Endometrial microvascular endothelial cells (primary cell): ENCODE results near the gene LRRTM1. TPM values are rescaled to one million over a fixed set of nuclear protein-coding genes. Genes with fewer than 3 reads are reported as not detected.

Experiments
- in situ Hi-C: cut with HindIII; loops from 2 replicates; pipeline ENCODE4 v1.10.0; 2017; ENCODE audit warnings: low sequenced_read_pairs, low pct_unique_long_range_greater_than_20kb; ENCODE audit errors: inconsistent ontology term
- total RNA-seq: library from RNA; depleted of rRNA; stranded (reverse); fragments of >200 nt; gene quantifications from one replicate; pipeline ENCODE4 v1.2.3, GENCODE V29; 2015; ENCODE audit errors: inconsistent ontology term

Gene LRRTM1
- total RNA-seq, result not detected

GRCh38 chr2:80303909-80304837 is at the start of gene LRRTM1:
Gene LRRTM1, minus strand, starts transcription at chr2:80304752. Its CDS starts 933 bp downstream, at chr2:80303819.
- in situ Hi-C loops, result no loop called here

- in situ Hi-C loops, result no loop called here
Observed at GRCh38 chr2:80351231-80351630, 46.7 kb upstream of the LRRTM1 start.

DNA sequence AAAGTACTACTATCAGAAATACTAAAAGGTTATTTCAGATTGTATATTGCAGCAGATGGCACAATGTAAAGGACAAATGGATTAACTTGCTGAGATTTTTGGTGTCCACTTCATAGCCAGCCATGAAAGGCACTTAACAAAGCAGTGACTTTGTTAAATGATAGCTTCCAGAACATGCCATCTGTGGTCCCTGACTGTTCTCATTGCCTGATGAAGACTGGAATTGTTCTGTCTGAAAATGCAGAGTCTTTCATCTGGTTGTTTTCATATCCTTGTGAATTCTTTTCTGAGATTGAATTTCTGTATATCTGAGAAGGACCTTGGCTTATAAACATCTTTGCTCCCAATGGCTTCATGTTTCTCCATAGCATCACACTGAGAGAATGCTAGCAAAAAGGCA is 44.4 kb upstream of the LRRTM1 start:
- in situ Hi-C loops, result no loop called here

GRCh38 chr2:80348078-80348477 is 43.5 kb upstream of the LRRTM1 start:
- in situ Hi-C loops, result no loop called here

DNA sequence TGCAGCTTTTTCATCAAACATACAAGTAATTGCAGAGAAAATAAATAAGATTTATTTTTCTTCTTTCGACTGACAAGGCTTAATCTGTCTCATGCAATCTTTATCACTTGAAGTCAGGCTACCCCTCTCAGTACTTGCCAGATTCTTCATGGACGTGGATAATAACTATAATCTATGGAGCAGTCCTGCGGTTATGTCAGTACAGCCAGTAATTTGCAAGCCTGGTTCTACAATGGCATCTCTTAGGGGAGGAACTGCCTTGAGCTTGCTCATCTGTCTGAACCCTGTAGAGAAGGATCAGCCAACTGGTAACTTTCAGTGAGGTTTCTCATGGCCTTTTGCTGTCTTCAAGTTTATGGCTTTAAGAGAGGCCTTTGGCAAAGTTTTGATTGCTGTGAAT is 35.5 kb upstream of the LRRTM1 start:
- in situ Hi-C loops, result no loop called here

- in situ Hi-C loops, result no loop called here
Observed at GRCh38 chr2:80338794-80339193, 34.2 kb upstream of the LRRTM1 start.

DNA sequence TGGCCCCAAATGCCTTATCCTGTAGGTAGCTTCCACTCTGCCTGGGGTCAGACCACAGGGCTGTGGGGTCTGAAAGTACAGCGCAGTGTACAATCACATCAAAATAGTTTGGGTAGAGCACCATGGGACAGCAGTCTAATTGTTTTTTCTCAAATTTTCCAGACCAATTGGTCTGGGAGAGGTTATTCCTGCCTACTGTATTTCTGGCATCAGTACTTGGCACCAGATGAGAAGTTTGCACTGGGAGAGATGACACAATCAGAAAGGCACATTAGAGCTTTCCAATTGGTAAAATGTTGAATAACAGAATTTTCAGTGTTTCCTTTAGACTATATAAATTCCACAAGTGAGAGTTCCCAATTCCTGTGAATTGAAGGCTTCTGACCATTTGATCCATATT is 30.9 kb upstream of the LRRTM1 start:
- in situ Hi-C loops, result no loop called here

- in situ Hi-C loops, result no loop called here
Observed at GRCh38 chr2:80333886-80334285, 29.3 kb upstream of the LRRTM1 start.

GRCh38 chr2:80330527-80331450 is 26.2 kb upstream of the LRRTM1 start:
- in situ Hi-C loops, result no loop called here

- in situ Hi-C loops, result no loop called here
Observed at GRCh38 chr2:80329491-80329890, 24.9 kb upstream of the LRRTM1 start.

- in situ Hi-C loops, result no loop called here
Observed at GRCh38 chr2:80328159-80328571, 23.6 kb upstream of the LRRTM1 start.

GRCh38 chr2:80326861-80327260 is 22.3 kb upstream of the LRRTM1 start:
- in situ Hi-C loops, result no loop called here

DNA sequence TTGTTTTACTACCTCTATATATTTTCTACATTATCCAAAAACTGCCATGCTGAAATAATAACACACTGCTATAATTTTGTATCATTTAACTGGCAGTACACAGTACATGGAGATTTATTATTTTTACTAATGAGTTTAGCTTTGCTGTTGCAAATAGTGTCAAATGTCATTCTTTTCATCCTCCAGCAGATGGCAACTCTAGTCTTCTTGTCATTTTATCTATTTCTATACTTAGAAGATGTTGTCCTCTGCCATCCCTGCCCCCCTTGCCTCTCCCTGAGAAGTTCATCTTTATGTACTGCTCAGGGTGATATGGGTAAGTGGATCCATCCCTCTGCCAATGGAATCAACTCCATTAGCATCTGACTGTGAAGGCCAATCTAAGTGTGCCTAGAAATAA is 21.7 kb upstream of the LRRTM1 start:
- in situ Hi-C loops, result no loop called here

GRCh38 chr2:80324525-80324924 is 20.0 kb upstream of the LRRTM1 start:
- in situ Hi-C loops, result no loop called here

DNA sequence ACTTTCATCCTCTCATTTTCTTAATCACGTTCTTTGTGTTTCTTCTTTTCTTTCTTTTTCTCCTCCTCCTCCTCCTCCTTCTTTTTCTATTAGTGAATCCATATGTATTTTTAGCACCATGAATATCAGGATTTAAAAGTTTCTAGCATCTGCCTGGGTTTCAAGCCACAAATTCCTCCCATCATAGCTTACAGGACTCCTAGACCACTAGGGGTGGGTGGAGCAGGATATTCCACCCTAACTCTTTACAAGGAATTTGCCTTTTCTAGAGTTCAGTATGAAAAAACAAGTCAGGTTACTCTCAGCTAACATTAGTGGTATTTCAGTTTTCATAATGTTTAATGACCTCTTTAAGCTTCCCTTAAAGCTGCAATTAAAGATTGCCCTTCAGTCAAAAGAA is 19.1 kb upstream of the LRRTM1 start:
- in situ Hi-C loops, result no loop called here

GRCh38 chr2:80322958-80323357 is 18.4 kb upstream of the LRRTM1 start:
- in situ Hi-C loops, result no loop called here

- in situ Hi-C loops, result no loop called here
Observed at GRCh38 chr2:80322311-80322920, 17.9 kb upstream of the LRRTM1 start.

DNA sequence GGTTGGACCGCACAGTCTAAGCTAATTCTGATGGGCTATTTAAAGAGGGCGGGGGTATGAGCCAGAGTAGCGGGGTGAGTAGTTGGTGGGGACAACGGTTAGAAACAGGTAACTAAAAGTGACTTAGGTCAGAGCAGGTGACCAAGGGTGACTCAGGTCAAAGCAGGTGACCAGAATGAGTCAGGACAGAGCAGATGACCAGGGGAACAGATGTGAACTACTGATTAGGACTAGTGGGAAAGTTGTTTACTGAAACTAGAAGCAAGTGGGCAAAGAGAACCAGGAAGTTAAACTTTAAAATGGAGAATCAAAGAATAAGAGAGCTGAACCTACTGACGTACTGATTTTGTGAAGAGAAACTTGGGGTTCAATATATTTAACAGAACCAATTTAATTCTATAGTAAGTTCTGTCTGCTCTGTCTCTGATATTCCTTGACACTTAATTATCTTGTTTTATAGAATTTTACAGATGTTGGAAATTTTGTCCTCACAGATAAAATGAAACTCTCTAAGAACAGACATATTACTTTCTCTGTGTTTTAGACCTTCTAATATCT is 7.8 kb upstream of the LRRTM1 start:
- in situ Hi-C loops, result no loop called here

DNA sequence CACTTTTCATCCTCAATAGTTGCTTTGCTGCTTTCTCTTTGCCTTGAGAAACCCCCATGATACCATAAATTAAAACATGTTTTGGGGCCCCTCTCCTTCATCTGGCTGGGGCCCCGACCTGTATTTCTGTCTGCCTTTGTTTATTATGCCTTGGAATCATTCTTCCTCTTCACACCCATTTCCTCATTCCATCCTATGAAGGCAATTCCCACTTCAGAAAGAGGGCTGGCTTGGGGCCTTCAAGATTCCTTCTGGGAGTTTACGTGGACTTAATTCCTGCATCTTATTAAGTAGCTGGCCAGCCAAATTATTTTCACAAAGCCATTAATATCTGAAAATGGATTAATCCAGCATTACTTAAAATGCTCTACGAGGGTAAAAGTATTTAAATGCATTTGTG is 6.8 kb upstream of the LRRTM1 start:
- in situ Hi-C loops, result no loop called here
